Measurements from ENCODE around the gene CDPF1. TPM values are rescaled to one million over a fixed set of nuclear protein-coding genes. Genes with fewer than 3 reads are reported as not detected.

Gene CDPF1
- total and polyA plus RNA-seq, 12 donors = 6.3 to 12.7 (median 7.6) TPM

- H3K36me3 ChIP-seq = peaks cover 0 to 73% (median 17%) of the 10 kb centered on the region in 9 donors
- peaks cover 5 to 74% (median 32%) of the 10 kb centered on the region in 9 donors for H3K4me1 ChIP-seq
- no peak for ATAC-seq
- intact Hi-C loops (cut with DNase I) = loop anchor here in 4 of 10 donors (5.0 to 10.0 kb wide), 4 partner anchors 42 to 245 kb away; partner anchors contain the start of gene PPARA (in 2 of the 4)
- WGBS, 2 donors = 89% methylated on average over 20 of the region's 20 CpGs
- no peak overlapping the region for H3K4me3 ChIP-seq
- H3K27ac ChIP-seq = peak overlapping the region in 7 of 10 donors; percentile 52 to 84 (median 79)
- no peak for DNase-seq
- H3K9me3 ChIP-seq = no peaks in the 10 kb centered on the region
- TF ChIP-seq CTCF (IDR thresholded peaks at IDR 0.05) = no peak
- no peaks in the 10 kb centered on the region for H3K27me3 ChIP-seq
These were observed 10.6 kb downstream of the CDPF1 start for GRCh38 chr22:46239261-46240048.

- peak overlapping the region in 9 of 10 donors; percentile 51 to 84 (median 73) for H3K27ac ChIP-seq
- DNase-seq (peak in 1 of 2 donors; percentile 43), ATAC-seq (peak in 7 of 8 donors; percentile 10 to 56 (median 43))
- H3K9me3 ChIP-seq = no peaks in the 10 kb centered on the region
- intact Hi-C loops (cut with DNase I) = loop anchor here in 1 of 10 donors (5.0 kb wide), 1 partner anchor 41 kb away; no protein-coding TSS in a partner anchor
- no peak for TF ChIP-seq CTCF (IDR thresholded peaks at IDR 0.05)
- peaks cover 0 to 68% (median 17%) of the 10 kb centered on the region in 9 donors for H3K36me3 ChIP-seq
- 65 to 71% methylated on average over 16 of the region's 16 CpGs for WGBS, 2 donors
- no peak overlapping the region for H3K4me3 ChIP-seq
- H3K27me3 ChIP-seq = no peaks in the 10 kb centered on the region
- peaks cover 5 to 74% (median 31%) of the 10 kb centered on the region in 9 donors for H3K4me1 ChIP-seq
These were observed 11.6 kb downstream of the CDPF1 start for GRCh38 chr22:46238541-46238940.

- peaks cover 5 to 77% (median 34%) of the 10 kb centered on the region in 9 donors for H3K4me1 ChIP-seq
- ATAC-seq (peak in 7 of 8 donors; percentile 22 to 61 (median 49)), DNase-seq (peak; percentile 53 to 68)
- 57 to 70% methylated on average over 12 of the region's 12 CpGs for WGBS, 2 donors
- no peaks in the 10 kb centered on the region for H3K27me3 ChIP-seq
- H3K9me3 ChIP-seq = no peaks in the 10 kb centered on the region
- TF ChIP-seq CTCF (IDR thresholded peaks at IDR 0.05) = no peak
- intact Hi-C loops (cut with DNase I) = loop anchor here in 1 of 10 donors (5.0 kb wide), 1 partner anchor 40 kb away; no protein-coding TSS in a partner anchor
- H3K36me3 ChIP-seq = peaks cover 0 to 59% (median 17%) of the 10 kb centered on the region in 9 donors
- H3K4me3 ChIP-seq = no peak overlapping the region
- peak overlapping the region in 9 of 10 donors; percentile 51 to 84 (median 73) for H3K27ac ChIP-seq
These were observed 12.5 kb downstream of the CDPF1 start for GRCh38 chr22:46237453-46238124.

GRCh38 chr22:46234969-46235368 is 15.1 kb downstream of the CDPF1 start:
- peak overlapping the region in 5 of 10 donors; percentile 51 to 82 (median 76) for H3K27ac ChIP-seq
- peaks cover 0 to 69% (median 24%) of the 10 kb centered on the region in 9 donors for H3K36me3 ChIP-seq
- DNase-seq (no peak), ATAC-seq (no peak)
- WGBS, 2 donors = 87 to 88% methylated on average over 12 of the region's 12 CpGs
- intact Hi-C loops (cut with DNase I) = loop anchor here in 1 of 10 donors (5.0 kb wide), 1 partner anchor 38 kb away; no protein-coding TSS in a partner anchor
- peaks cover 5 to 53% (median 16%) of the 10 kb centered on the region in 9 donors for H3K4me1 ChIP-seq
- H3K4me3 ChIP-seq = no peak overlapping the region
- no peak for TF ChIP-seq CTCF (IDR thresholded peaks at IDR 0.05)
- no peaks in the 10 kb centered on the region for H3K27me3 ChIP-seq
- H3K9me3 ChIP-seq = no peaks in the 10 kb centered on the region

Data from heart right ventricle (tissue), 16 donors.